ENCODE data around the gene BRD3. TPM values are rescaled to one million over a fixed set of nuclear protein-coding genes. Genes with fewer than 3 reads are reported as not detected.

BRD3 gene
- total RNA-seq, 1 experiment from 2014 or later: 40.7 TPM

DNA sequence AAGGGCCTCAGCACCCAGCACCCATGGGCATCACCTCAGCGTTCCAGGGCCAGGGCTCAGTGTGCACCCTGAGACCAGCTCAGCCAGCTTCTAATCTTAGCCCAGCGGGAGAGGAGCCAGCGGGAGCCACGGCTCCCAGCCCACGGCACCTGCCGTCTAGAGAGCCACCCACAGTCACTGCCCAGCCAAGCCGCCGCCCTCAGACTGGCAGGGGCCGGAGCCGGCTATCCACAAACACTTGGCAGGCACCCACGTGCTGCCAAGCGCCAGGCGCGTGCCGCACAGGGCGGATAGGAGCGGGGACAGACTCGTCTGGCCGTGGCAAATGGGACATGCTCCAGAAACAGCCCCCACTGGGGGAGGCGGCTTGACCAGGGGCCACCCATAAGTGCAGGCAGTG lies 18.6 kb downstream of the BRD3 start:
- Histone ChIP-seq H3K4me3 (replicated peaks in 1 of 2; ENCODE audit: low read depth in 1 of 2, low read length in 2 of 2) (no peak overlapping the region), H3K4me2 (ENCODE audit: low read length) (no peak overlapping the region), H2AFZ (ENCODE audit: low read depth, low read length, poor library complexity, severe bottlenecking) (no peak overlapping the region), H3K27me3 (ENCODE audit: insufficient read depth, low read length) (no peaks in the 10 kb centered on the region), H3K36me3 (ENCODE audit: control insufficient read depth in 1 of 2, insufficient read depth in 2 of 2, low read length in 2 of 2) (peaks cover 7 to 17% of the 10 kb centered on the region in 2 experiments; a peak in 2 of 4 replicates), H3K79me2 (ENCODE audit: insufficient read depth, low read length) (no peaks in the 10 kb centered on the region), H3K27ac (ENCODE audit: low read depth, low read length) (no peak overlapping the region), H3K4me1 (ENCODE audit: control insufficient read depth in 1 of 2, insufficient read depth in 2 of 2, low read length in 2 of 2) (no peaks in the 10 kb centered on the region), H3K9ac (ENCODE audit: low read length) (no peak overlapping the region), H3K9me2 (ENCODE audit: insufficient read depth) (no peaks in the 10 kb centered on the region), H3K9me3 (ENCODE audit: control insufficient read depth in 1 of 2, insufficient read depth in 1 of 2, low read depth in 1 of 2, low read length in 2 of 2) (no peaks in the 10 kb centered on the region), H4K20me1 (ENCODE audit: insufficient read depth) (no peaks in the 10 kb centered on the region)
- DNase-seq (ENCODE audit: low read depth, low spot score): no peak
- ChIA-PET POLR2A (no interaction called here), CTCF (no interaction called here), RAD21 (ENCODE audit: low non-redundant PET in 1 of 2, low total read pairs in 2 of 2, uncharacterized antibody in 2 of 2, unreplicated experiment in 2 of 2) (no interaction called here)
- intact Hi-C loops (cut with micrococcal nuclease): no loop called here
- no TSS peak for BruUV-seq (replicated peaks)
- ATAC-seq: no peak
- TF ChIP-seq, protein P1, sequence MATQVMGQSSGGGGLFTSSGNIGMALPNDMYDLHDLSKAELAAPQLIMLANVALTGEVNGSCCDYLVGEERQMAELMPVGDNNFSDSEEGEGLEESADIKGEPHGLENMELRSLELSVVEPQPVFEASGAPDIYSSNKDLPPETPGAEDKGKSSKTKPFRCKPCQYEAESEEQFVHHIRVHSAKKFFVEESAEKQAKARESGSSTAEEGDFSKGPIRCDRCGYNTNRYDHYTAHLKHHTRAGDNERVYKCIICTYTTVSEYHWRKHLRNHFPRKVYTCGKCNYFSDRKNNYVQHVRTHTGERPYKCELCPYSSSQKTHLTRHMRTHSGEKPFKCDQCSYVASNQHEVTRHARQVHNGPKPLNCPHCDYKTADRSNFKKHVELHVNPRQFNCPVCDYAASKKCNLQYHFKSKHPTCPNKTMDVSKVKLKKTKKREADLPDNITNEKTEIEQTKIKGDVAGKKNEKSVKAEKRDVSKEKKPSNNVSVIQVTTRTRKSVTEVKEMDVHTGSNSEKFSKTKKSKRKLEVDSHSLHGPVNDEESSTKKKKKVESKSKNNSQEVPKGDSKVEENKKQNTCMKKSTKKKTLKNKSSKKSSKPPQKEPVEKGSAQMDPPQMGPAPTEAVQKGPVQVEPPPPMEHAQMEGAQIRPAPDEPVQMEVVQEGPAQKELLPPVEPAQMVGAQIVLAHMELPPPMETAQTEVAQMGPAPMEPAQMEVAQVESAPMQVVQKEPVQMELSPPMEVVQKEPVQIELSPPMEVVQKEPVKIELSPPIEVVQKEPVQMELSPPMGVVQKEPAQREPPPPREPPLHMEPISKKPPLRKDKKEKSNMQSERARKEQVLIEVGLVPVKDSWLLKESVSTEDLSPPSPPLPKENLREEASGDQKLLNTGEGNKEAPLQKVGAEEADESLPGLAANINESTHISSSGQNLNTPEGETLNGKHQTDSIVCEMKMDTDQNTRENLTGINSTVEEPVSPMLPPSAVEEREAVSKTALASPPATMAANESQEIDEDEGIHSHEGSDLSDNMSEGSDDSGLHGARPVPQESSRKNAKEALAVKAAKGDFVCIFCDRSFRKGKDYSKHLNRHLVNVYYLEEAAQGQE (IDR thresholded peaks at IDR 0.05; ENCODE audit: low read depth): no peak
- TF ChIP-seq SP1 (IDR thresholded peaks at IDR 0.05; ENCODE audit: low read depth) (no peak), EZH2phosphoT487 (IDR thresholded peaks at IDR 0.05; ENCODE audit: borderline replicate concordance) (no peak), EGR1 (IDR thresholded peaks at IDR 0.05; ENCODE audit: low read depth) (no peak), ELF1 (IDR thresholded peaks at IDR 0.05; ENCODE audit: borderline replicate concordance, low read depth) (no peak)

DNA sequence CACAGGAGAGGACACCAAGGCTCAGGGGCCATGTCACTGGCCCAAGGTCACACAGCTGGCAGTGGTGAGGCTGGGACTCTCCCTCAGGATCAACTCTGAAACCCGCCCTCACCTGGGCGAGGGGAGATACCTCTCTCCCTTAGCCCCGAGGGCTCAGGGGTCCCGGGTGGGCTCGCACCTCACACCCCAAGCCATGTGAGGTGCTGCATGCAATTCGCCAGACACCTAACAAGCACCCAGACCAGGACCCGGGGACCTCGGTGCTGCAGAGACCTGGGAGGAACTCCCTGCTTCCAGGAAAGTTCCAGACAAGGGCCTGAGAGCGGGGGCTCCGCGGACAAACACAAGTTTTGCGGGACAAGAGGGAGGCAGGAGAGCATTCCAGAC lies 19.3 kb downstream of the BRD3 start:
- ATAC-seq: no peak
- no peaks in the 10 kb centered on the region for H3K4me1 ChIP-seq (ENCODE audit: control insufficient read depth in 1 of 2, insufficient read depth in 2 of 2, low read length in 2 of 2)
- peaks cover 7 to 17% of the 10 kb centered on the region in 2 experiments; a peak in 2 of 4 replicates for H3K36me3 ChIP-seq (ENCODE audit: control insufficient read depth in 1 of 2, insufficient read depth in 2 of 2, low read length in 2 of 2)
- TF ChIP-seq FOSL1 (IDR thresholded peaks at IDR 0.05; ENCODE audit: low read depth) (no peak), ZFX (IDR thresholded peaks at IDR 0.05) (no peak), ZNF274 (IDR thresholded peaks at IDR 0.05; ENCODE audit: low read depth, low read length) (no peak), SIN3A (IDR thresholded peaks at IDR 0.05; ENCODE audit: low read depth) (no peak), CBX3 (IDR thresholded peaks at IDR 0.05; ENCODE audit: low read depth) (no peak), ATF3 (IDR thresholded peaks at IDR 0.05) (no peak), TCF7L2 (IDR thresholded peaks at IDR 0.05; ENCODE audit: borderline replicate concordance, extremely low read depth, insufficient read depth, insufficient read length) (no peak), SP1 (IDR thresholded peaks at IDR 0.05; ENCODE audit: low read depth) (no peak), SRF (IDR thresholded peaks at IDR 0.05; ENCODE audit: low read depth) (no peak), RAD21 (IDR thresholded peaks at IDR 0.05; ENCODE audit: low read depth) (no peak), POLR2AphosphoS5 (IDR thresholded peaks at IDR 0.05; ENCODE audit: low read depth, low read length) (no peak), ELF1 (IDR thresholded peaks at IDR 0.05; ENCODE audit: borderline replicate concordance, low read depth) (no peak), JUND (IDR thresholded peaks at IDR 0.05) (no peak)
- TF ChIP-seq, protein P2, sequence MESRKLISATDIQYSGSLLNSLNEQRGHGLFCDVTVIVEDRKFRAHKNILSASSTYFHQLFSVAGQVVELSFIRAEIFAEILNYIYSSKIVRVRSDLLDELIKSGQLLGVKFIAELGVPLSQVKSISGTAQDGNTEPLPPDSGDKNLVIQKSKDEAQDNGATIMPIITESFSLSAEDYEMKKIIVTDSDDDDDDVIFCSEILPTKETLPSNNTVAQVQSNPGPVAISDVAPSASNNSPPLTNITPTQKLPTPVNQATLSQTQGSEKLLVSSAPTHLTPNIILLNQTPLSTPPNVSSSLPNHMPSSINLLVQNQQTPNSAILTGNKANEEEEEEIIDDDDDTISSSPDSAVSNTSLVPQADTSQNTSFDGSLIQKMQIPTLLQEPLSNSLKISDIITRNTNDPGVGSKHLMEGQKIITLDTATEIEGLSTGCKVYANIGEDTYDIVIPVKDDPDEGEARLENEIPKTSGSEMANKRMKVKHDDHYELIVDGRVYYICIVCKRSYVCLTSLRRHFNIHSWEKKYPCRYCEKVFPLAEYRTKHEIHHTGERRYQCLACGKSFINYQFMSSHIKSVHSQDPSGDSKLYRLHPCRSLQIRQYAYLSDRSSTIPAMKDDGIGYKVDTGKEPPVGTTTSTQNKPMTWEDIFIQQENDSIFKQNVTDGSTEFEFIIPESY (IDR thresholded peaks at IDR 0.05; ENCODE audit: extremely low read depth, insufficient replicate concordance, low read length): no peak

More for the DNA sequence above, 19.3 kb downstream of the BRD3 start:
- ChIA-PET RAD21 (ENCODE audit: low non-redundant PET in 1 of 2, low total read pairs in 2 of 2, uncharacterized antibody in 2 of 2, unreplicated experiment in 2 of 2) (no interaction called here), CTCF (no interaction called here), POLR2A (no interaction called here)
- no peak overlapping the region for H3K9ac ChIP-seq (ENCODE audit: low read length)
- no peak overlapping the region for H3K27ac ChIP-seq (ENCODE audit: low read depth, low read length)
- no peak overlapping the region for H2AFZ ChIP-seq (ENCODE audit: low read depth, low read length, poor library complexity, severe bottlenecking)
- no peaks in the 10 kb centered on the region for H4K20me1 ChIP-seq (ENCODE audit: insufficient read depth)
- H3K4me2 ChIP-seq (ENCODE audit: low read length): no peak overlapping the region
- H3K4me3 ChIP-seq (replicated peaks in 1 of 2; ENCODE audit: low read depth in 1 of 2, low read length in 2 of 2): no peak overlapping the region
- BruUV-seq (replicated peaks): no TSS peak
- intact Hi-C loops (cut with micrococcal nuclease): no loop called here
- H3K79me2 ChIP-seq (ENCODE audit: insufficient read depth, low read length): no peaks in the 10 kb centered on the region
- DNase-seq (ENCODE audit: low read depth, low spot score): no peak
- no peaks in the 10 kb centered on the region for H3K27me3 ChIP-seq (ENCODE audit: insufficient read depth, low read length)
- H3K9me3 ChIP-seq (ENCODE audit: control insufficient read depth in 1 of 2, insufficient read depth in 1 of 2, low read depth in 1 of 2, low read length in 2 of 2): no peaks in the 10 kb centered on the region
- H3K9me2 ChIP-seq (ENCODE audit: insufficient read depth): no peaks in the 10 kb centered on the region

All from HCT116 (cell line).